ENCODE results near the gene LRIG1. TPM values are rescaled to one million over a fixed set of nuclear protein-coding genes. Genes with fewer than 3 reads are reported as not detected.

LRIG1 gene
- total RNA-seq, 1 experiment from 2014 or later: 14.7 TPM

DNA sequence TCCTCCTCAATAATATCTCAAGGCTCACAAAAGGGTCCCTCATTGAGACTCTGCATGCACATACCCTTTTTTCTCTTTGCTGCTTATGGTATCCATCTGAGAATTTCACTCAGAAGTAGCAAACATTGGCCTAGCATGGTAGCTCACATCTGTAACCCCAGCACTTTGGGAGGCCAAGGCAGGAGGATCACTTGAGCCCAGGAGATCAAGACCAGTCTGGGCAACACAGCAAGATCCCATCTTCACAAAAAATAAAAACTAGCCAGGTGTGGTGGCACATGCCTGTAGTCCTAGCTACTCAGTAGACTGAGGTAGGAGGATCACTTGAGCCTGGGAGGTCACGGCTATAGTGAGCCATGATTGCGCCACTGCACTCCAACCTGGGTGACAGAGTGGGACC is 11.7 kb downstream of the LRIG1 start:
- Mint-ChIP-seq H3K36me3 (ENCODE audit: insufficient read depth, unreplicated experiment) (no peaks in the 10 kb centered on the region), H3K4me3 (ENCODE audit: low read depth, unreplicated experiment) (no peak overlapping the region), H3K4me1 (ENCODE audit: low read depth, unreplicated experiment) (peaks cover 29% of the 10 kb centered on the region), H3K27me3 (ENCODE audit: unreplicated experiment) (no peaks in the 10 kb centered on the region), H3K27ac (ENCODE audit: unreplicated experiment) (no peak overlapping the region), H3K9me3 (ENCODE audit: low read depth, unreplicated experiment) (no peaks in the 10 kb centered on the region)
- BruUV-seq (replicated peaks): no TSS peak
- no peak for TF ChIP-seq CTCF (IDR thresholded peaks at IDR 0.05; ENCODE audit: unreplicated experiment)
- no peak for DNase-seq
- intact Hi-C loops (cut with micrococcal nuclease; ENCODE audit: unreplicated experiment): loop anchor here (10.0 kb wide), 1 partner anchor 396 kb away; no protein-coding TSS in a partner anchor
- CTCF ChIA-PET: interaction anchor here (0.6 to 1.7 kb wide), 2 partner anchors 8 to 19 kb away, joined by 4 to 6 read pairs; no protein-coding TSS in a partner anchor

DNA sequence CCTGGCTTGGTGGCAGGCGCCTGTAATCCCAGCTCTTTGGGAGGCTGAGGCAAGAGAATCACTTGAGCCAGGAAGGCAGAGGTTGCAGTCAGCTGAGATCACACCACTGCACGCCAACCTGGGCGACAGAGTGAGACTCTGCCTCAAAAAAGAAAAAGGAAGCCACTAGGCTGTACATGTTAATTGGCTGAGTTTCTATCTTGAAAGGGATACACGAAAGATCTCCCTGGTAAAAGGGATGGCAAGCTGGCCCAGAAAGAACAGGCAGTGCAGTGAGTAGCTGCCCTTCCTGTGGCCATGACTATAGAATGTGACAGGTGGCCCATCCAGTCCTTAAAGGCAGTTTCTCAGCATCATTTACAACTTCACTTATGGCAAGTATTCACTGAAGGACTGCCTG is 12.3 kb downstream of the LRIG1 start:
- CTCF ChIA-PET: no interaction called here
- Mint-ChIP-seq H3K9me3 (ENCODE audit: low read depth, unreplicated experiment) (no peaks in the 10 kb centered on the region), H3K27ac (ENCODE audit: unreplicated experiment) (no peak overlapping the region), H3K4me3 (ENCODE audit: low read depth, unreplicated experiment) (no peak overlapping the region), H3K36me3 (ENCODE audit: insufficient read depth, unreplicated experiment) (no peaks in the 10 kb centered on the region), H3K4me1 (ENCODE audit: low read depth, unreplicated experiment) (peaks cover 24% of the 10 kb centered on the region), H3K27me3 (ENCODE audit: unreplicated experiment) (no peaks in the 10 kb centered on the region)
- intact Hi-C loops (cut with micrococcal nuclease; ENCODE audit: unreplicated experiment): loop anchor here (10.0 kb wide), 1 partner anchor 396 kb away; no protein-coding TSS in a partner anchor
- TF ChIP-seq CTCF (IDR thresholded peaks at IDR 0.05; ENCODE audit: unreplicated experiment): no peak
- no peak for DNase-seq
- BruUV-seq (replicated peaks): no TSS peak

- no peak for DNase-seq
- CTCF ChIA-PET: no interaction called here
- Mint-ChIP-seq H3K4me3 (ENCODE audit: low read depth, unreplicated experiment) (no peak overlapping the region), H3K4me1 (ENCODE audit: low read depth, unreplicated experiment) (peaks cover 14% of the 10 kb centered on the region), H3K9me3 (ENCODE audit: low read depth, unreplicated experiment) (no peaks in the 10 kb centered on the region), H3K27ac (ENCODE audit: unreplicated experiment) (no peak overlapping the region), H3K27me3 (ENCODE audit: unreplicated experiment) (no peaks in the 10 kb centered on the region), H3K36me3 (ENCODE audit: insufficient read depth, unreplicated experiment) (no peaks in the 10 kb centered on the region)
- BruUV-seq (replicated peaks): no TSS peak
- TF ChIP-seq CTCF (IDR thresholded peaks at IDR 0.05; ENCODE audit: unreplicated experiment): no peak
- intact Hi-C loops (cut with micrococcal nuclease; ENCODE audit: unreplicated experiment): loop anchor here (10.0 kb wide), 1 partner anchor 397 kb away; no protein-coding TSS in a partner anchor
Observed at GRCh38 chr3:66487465-66487864, 13.4 kb downstream of the LRIG1 start.

- TF ChIP-seq CTCF (IDR thresholded peaks at IDR 0.05; ENCODE audit: unreplicated experiment): no peak
- CTCF ChIA-PET: no interaction called here
- peaks cover 11% of the 10 kb centered on the region for H3K4me1 Mint-ChIP-seq (ENCODE audit: low read depth, unreplicated experiment)
- no peak overlapping the region for H3K27ac Mint-ChIP-seq (ENCODE audit: unreplicated experiment)
- H3K9me3 Mint-ChIP-seq (ENCODE audit: low read depth, unreplicated experiment): no peaks in the 10 kb centered on the region
- H3K36me3 Mint-ChIP-seq (ENCODE audit: insufficient read depth, unreplicated experiment): no peaks in the 10 kb centered on the region
- no TSS peak for BruUV-seq (replicated peaks)
- DNase-seq: no peak
- no peaks in the 10 kb centered on the region for H3K27me3 Mint-ChIP-seq (ENCODE audit: unreplicated experiment)
- intact Hi-C loops (cut with micrococcal nuclease; ENCODE audit: unreplicated experiment): loop anchor here (10.0 kb wide), 1 partner anchor 398 kb away; no protein-coding TSS in a partner anchor
- H3K4me3 Mint-ChIP-seq (ENCODE audit: low read depth, unreplicated experiment): no peak overlapping the region
Observed at GRCh38 chr3:66486646-66487045, 14.2 kb downstream of the LRIG1 start.

Measured in Calu3 (cell line).